ENCODE results near the gene SLC24A3.

The SLC24A3 gene

GRCh38 chr20:19244291-19244690 lies 31.8 kb downstream of the SLC24A3 start:
- DNase-seq, result no peak

DNA sequence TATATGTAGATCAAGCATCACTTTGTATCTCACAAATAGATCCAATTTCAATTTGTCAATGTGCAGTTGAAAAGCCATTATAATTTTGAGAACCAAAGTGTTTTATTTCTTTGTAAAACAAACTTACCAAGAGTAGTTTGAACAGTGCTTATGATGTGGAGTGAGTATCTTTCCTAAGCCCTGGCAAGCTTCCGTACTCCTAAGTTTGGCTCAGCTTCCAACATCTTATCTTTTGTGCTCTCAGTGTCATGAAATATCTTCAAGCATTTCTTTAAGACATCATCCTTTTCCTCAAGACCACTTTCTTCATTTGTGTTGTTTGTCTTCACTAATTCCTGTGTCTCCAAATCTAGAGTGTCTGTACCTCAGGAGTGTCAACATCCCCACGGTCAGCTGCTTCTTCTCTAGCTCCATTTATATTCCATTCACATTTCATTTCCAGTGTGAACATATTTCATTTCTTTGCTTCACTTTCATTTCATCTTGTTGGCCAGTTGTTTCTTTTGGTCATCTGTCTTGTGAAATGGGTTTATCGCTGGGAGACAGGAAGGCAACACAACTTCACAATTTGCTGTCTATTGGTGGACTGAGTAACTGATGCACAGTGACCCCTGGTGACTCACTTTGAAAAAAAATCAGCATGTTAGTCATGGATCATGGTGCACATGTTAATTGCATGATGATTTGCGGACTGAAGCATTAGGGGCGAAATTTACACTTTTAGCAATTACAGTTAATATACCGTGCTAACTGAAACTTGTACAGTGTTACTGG lies 36.9 kb downstream of the SLC24A3 start:
- no peak for DNase-seq

GRCh38 chr20:19250346-19250745 lies 37.9 kb downstream of the SLC24A3 start:
- DNase-seq, result no peak

DNA sequence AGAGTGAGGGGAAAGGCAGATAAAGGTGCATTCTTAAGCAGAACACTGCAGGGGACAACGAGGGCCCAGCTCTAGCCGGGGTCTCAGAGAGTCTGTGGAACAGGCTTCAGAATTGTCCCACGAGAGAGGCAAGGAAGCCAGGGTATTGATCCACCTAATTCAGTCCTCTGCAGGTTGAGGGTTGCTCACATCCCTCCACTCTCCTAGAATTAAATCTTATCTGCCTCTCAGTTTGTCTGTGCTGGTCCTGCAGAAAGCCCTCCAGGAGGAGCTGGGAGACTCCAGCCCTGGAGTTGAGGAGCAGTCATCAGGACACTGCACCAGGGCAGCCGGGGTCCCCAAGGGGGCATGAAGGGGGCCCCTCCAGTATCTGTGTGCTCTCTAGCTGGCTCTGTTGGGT lies 39.1 kb downstream of the SLC24A3 start:
- DNase-seq, result no peak

- DNase-seq, result no peak
Observed at GRCh38 chr20:19251958-19252357, 39.5 kb downstream of the SLC24A3 start.

GRCh38 chr20:19252451-19253120 lies 40.1 kb downstream of the SLC24A3 start:
- no peak for DNase-seq

GRCh38 chr20:19253316-19253715 lies 40.9 kb downstream of the SLC24A3 start:
- DNase-seq, result no peak

DNA sequence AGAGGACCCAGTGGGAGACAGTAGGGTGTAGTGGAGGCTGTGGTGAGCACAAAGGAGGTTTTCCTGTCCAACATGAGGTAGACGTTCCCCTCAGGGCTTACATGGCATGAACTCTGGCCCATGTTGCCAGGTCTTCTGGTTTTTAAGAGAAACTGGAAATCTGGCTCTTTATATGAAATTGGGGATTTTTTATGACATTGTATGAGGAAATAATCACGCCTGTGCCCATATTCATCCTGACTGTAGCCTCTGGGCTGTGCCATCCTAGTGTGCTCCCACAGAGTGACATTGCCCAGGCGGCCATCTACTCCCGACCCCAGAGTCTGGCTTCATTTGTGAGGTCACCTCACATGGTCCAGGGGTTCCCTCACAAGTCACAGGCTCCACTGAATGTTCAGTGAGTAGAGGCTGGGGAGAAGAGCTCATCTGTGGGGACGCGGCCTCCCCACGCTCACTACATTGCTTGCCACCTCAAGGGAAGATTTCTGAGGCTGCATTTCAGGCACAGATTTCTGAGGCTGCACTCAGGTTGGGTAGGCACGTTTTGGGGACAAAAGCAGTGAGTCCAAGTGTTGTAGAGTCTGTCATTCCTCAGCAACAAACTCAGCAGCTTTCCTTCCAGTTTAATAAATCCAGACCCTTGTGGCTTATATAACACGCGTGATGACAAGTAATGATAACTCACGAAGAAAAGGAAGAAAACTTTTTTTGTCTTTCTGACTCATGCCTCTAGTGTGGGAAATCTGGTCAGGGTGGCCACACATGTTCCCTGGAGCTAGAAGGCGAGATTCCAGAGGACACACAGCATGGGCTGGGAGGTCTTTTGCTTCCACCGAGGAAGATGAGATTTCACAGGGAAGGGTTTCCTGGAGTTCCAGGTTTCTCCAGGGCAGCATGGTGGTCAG lies 41.7 kb downstream of the SLC24A3 start:
- no peak for DNase-seq

DNA sequence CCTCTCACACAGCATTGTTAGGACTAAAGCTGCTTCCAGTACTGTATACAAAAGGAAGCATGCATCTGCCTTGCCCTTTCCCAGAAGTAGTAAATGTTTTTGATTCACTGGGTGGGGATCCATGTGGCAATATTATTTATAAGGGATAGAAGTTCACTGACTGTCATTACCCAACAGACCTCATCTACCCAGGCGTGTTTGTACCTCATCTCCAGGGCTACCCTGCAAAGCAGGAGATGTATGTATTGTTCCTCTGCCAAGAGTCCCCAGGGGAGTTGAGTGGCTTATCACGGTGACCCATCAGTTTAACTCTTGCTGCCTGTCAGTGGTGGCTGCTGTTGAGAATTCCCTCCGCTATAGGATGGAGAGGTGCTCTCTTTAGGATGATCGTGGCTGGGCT lies 42.5 kb downstream of the SLC24A3 start:
- DNase-seq, result no peak

DNA sequence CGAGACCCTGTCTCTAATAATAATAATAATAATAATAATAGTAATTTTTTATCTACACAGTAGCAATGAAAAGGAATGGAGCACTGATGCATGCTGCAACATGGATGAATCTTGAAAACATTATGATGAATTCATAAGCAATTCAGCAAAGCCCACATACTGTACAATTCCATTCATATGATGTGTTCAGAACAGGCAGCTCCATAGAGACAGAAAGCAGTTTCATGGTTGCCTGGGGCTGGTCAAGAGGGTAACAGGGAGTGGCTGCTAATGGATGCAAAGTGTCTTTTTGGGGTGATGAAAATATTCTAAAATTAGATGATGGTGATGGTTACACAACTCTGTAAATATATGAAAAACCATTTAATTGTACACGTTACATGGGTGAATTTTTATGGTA lies 43.6 kb downstream of the SLC24A3 start:
- DNase-seq, result no peak

DNA sequence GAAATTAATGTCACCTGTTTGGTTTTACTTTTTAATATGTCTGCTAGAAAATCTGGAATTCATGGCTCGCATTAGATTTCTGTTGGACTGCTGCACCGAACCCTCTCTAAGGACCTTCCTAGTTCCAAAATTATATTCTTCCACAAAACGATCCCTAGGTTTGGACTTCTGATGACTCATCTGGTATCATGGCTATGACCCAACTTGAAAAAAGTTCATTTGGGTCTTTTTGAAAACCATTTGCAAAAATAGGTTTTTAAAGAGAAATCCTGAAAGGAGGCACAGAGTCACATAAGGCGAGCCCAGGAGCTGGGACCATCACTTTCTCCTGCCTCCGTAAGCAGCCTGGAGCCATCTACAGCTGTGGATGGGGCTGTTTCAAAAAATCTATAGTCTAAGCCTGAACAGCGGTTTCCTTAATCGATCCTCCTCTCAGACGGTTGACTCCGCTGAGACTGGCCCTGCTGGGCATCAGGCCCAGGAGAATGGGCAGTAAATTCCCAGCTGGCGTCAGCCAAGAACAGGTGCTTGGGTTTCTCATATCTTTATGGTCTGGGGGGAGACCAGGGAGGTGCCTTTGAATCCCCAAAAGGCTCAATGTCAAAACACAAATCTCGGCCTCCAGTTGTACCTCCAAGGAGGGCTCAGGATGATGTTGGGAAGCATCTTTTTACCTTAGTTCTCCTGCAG lies 44.6 kb downstream of the SLC24A3 start:
- DNase-seq, result no peak

DNA sequence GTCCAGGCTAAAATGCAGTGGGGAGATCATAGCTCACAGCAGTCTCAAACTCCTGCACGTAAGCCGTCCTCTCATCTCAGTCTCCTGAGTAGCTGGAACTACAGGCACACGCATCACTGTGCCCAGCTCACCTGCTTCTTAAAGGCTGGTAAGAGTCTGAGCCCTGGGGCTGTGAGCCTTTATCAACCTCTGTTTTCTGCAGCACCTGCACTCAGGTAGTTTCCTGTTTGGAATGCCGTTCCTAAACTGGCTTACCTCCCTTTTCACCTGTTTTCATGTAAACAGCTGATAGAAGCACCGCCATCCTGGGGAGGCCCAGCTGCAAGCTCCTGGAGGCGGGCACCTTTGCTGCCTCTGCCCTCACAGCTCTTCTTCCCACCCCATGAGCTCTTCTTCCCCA lies 45.4 kb downstream of the SLC24A3 start:
- DNase-seq, result no peak

GRCh38 chr20:19259141-19259591 lies 46.7 kb downstream of the SLC24A3 start:
- no peak for DNase-seq

GRCh38 chr20:19260412-19261090 lies 48.1 kb downstream of the SLC24A3 start:
- DNase-seq, result no peak

DNA sequence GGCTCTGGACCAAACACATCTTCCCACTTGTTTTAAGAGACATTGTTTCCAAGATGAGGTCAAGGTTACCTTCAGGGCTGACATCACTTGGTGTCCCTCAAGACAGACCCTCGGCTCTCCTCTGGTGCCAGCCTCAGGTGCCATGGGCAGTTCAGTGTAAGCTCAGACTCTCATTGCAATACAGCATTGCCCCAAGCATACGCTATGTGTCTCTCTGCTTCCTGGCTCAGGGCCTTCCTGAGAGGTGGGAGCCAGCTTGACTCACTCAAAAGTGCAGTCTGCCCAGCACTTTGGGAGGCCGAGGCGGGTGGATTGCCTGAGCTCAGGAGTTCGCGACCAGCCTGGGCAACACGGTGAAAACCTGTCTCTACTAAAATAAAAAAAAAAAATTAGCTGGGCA lies 51.7 kb downstream of the SLC24A3 start:
- no peak for DNase-seq

GRCh38 chr20:19265646-19266374 lies 53.4 kb downstream of the SLC24A3 start:
- no peak for DNase-seq

GRCh38 chr20:19268426-19268825 lies 56.0 kb downstream of the SLC24A3 start:
- no peak for DNase-seq

DNA sequence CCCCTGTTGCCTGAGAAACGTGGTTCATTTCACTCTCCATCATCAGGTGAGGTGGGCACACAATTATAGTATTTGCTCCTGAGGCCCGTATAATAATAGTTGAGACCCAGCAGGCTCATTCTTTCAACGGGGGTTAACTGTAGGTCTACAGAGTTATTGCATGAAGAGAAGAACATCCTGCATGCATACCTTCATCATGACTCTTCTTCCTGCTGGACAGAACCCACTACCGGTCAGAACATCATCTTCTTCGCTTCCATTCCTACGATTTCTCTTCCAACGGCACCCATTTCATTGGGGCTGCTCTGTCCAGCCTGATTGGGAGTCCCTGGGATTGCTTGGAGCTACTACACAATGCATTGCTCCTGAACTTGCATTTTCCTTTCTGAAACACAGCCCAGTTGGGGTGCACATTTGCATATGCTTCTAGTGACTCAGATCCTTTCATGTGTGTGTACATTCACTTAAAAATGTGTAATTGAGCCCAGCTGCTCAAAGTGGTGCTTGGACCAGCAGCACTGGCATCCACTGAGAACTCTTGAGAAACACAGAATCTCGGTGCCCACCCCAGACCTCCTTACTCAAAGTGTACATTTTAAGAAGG lies 57.4 kb downstream of the SLC24A3 start:
- no peak for DNase-seq

- DNase-seq, result no peak
Observed at GRCh38 chr20:19271879-19272651, 59.6 kb downstream of the SLC24A3 start.

- no peak for DNase-seq
Observed at GRCh38 chr20:19272976-19273654, 60.7 kb downstream of the SLC24A3 start.

All from NCI-H1930 (cell line).